Caco-2 (cell line): ENCODE measurements around the gene MEF2C. TPM values are rescaled to one million over a fixed set of nuclear protein-coding genes. Genes with fewer than 3 reads are reported as not detected.
"Not testable (repeated sequence)": the region's sequence is repeated elsewhere in the genome, so short reads cannot be mapped to it uniquely, and the experiment has no call there.

ENCODE experiments used
- BruUV-seq: library from RNA; stranded (reverse); fragments of 400-500 nt; replicated peaks from 2 replicates; lab custom pipeline; 2021; lab: Mats Ljungman, UMichigan
- CTCF ChIA-PET: fragments of 300-600 bp; sonication (Branson Sonifier 250); formaldehyde crosslinking; loops from one replicate; lab custom pipeline; 2022; ENCODE audit warnings: antibody characterized with exemption; lab: Charles Lee
- POLR2A ChIA-PET: fragments of 300-600 bp; sonication (Branson Sonifier 250); formaldehyde crosslinking; loops from one replicate; lab custom pipeline; 2022; ENCODE audit warnings: antibody characterized with exemption; lab: Charles Lee
- DNase-seq, 2 experiments: peaks; one replicate each; pipeline versions ENCODE4 v3.0.0 to v3.0.0-alpha.2; 2020 to 2022
- H3K27me3 ChIP-seq: replicated peaks from 2 replicates; pipeline ENCODE4 v1.6.0; 2011; ENCODE audit warnings: low read length; ENCODE audit not compliant: control insufficient read depth, insufficient read depth
- H3K36me3 ChIP-seq: 2 replicates; pipeline ENCODE4 v1.5.1; 2011; ENCODE audit warnings: low read length; ENCODE audit not compliant: control insufficient read depth, insufficient read depth
- H3K4me1 ChIP-seq: fragments of 250-450 bp; sonication (Bioruptor Pico); 2 replicates; pipeline ENCODE4 v1.5.1; 2020; ENCODE audit warnings: mild to moderate bottlenecking
- H3K4me3 ChIP-seq: 2 replicates; pipeline ENCODE4 v1.5.1; 2011; ENCODE audit warnings: low read depth, mild to moderate bottlenecking, control low read depth, low read length
- H3K9me3 ChIP-seq: fragments of 250-450 bp; sonication (Bioruptor Pico); 2 replicates; pipeline ENCODE4 v1.5.1; 2020; ENCODE audit warnings: mild to moderate bottlenecking, moderate library complexity
- H3K27ac Mint-ChIP-seq: one replicate; pipeline ENCODE4 v1.8.0; 2022; ENCODE audit warnings: mixed read lengths; ENCODE audit not compliant: unreplicated experiment
- H3K27me3 Mint-ChIP-seq: one replicate; pipeline ENCODE4 v1.8.0; 2022; ENCODE audit warnings: mixed read lengths; ENCODE audit not compliant: insufficient read depth, unreplicated experiment
- H3K36me3 Mint-ChIP-seq: one replicate; pipeline ENCODE4 v1.8.0; 2022; ENCODE audit warnings: mild to moderate bottlenecking, mixed read lengths; ENCODE audit not compliant: insufficient read depth, unreplicated experiment
- H3K4me1 Mint-ChIP-seq: one replicate; pipeline ENCODE4 v1.8.0; 2022; ENCODE audit warnings: low read depth, mixed read lengths; ENCODE audit not compliant: unreplicated experiment
- H3K4me3 Mint-ChIP-seq: one replicate; pipeline ENCODE4 v1.8.0; 2022; ENCODE audit warnings: mild to moderate bottlenecking, moderate library complexity, mixed read lengths; ENCODE audit not compliant: unreplicated experiment
- H3K9me3 Mint-ChIP-seq: one replicate; pipeline ENCODE4 v1.8.0; 2022; ENCODE audit warnings: mixed read lengths; ENCODE audit not compliant: unreplicated experiment
- intact Hi-C: fragments of 100-400 bp; cut with micrococcal nuclease; formaldehyde crosslinking; loops from one replicate; pipeline ENCODE4 v1.10.0; 2022; ENCODE audit not compliant: unreplicated experiment
- total RNA-seq: library from RNA; stranded (reverse); gene quantifications from 2 replicates; pipeline ENCODE4 v1.2.3, GENCODE V29; 2022
- TF ChIP-seq, protein P1 (sequence below), 2 experiments: fragments of 200-600 bp in 1 of 2; IDR thresholded peaks; 1 replicate in 1 of 2; 2 replicates in 1 of 2; pipeline versions ENCODE4 v1.5.1 to v1.8.0; 2011 to 2022; ENCODE audit warnings: antibody characterized with exemption in 1 of 2, control low read depth in 1 of 2, inconsistent platforms in 1 of 2, low read depth in 1 of 2, low read length in 1 of 2, mild to moderate bottlenecking in 1 of 2, moderate library complexity in 1 of 2; ENCODE audit not compliant: insufficient read depth in 1 of 2, severe bottlenecking in 1 of 2, unreplicated experiment in 1 of 2

Gene MEF2C
- total RNA-seq, 1 experiment from 2014 or later, result 1.5 TPM

GRCh38 chr5:88924330-88924657 lies 41.3 kb upstream of the MEF2C start:
- Histone ChIP-seq H3K36me3 (no peaks in the 10 kb centered on the region), H3K27me3 (no peaks in the 10 kb centered on the region), H3K4me3 (no peak overlapping the region), H3K9me3 (no peaks in the 10 kb centered on the region), H3K4me1 (peaks cover 7% of the 10 kb centered on the region; the same call in 1 of the 2 replicates)
- H3K27ac Mint-ChIP-seq, result no peak overlapping the region
- H3K4me3 Mint-ChIP-seq, result no peak overlapping the region
- no TSS peak for BruUV-seq
- no peaks in the 10 kb centered on the region for H3K36me3 Mint-ChIP-seq
- DNase-seq, result no peak
- ChIA-PET POLR2A (no interaction called here), CTCF (no interaction called here)
- TF ChIP-seq, protein P1, sequence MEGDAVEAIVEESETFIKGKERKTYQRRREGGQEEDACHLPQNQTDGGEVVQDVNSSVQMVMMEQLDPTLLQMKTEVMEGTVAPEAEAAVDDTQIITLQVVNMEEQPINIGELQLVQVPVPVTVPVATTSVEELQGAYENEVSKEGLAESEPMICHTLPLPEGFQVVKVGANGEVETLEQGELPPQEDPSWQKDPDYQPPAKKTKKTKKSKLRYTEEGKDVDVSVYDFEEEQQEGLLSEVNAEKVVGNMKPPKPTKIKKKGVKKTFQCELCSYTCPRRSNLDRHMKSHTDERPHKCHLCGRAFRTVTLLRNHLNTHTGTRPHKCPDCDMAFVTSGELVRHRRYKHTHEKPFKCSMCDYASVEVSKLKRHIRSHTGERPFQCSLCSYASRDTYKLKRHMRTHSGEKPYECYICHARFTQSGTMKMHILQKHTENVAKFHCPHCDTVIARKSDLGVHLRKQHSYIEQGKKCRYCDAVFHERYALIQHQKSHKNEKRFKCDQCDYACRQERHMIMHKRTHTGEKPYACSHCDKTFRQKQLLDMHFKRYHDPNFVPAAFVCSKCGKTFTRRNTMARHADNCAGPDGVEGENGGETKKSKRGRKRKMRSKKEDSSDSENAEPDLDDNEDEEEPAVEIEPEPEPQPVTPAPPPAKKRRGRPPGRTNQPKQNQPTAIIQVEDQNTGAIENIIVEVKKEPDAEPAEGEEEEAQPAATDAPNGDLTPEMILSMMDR (IDR thresholded peaks at IDR 0.05; ENCODE audit: insufficient read depth in 1 of 2, low read depth in 1 of 2, low read length in 1 of 2, severe bottlenecking in 1 of 2, unreplicated experiment in 1 of 2), result no peak
- no peaks in the 10 kb centered on the region for H3K27me3 Mint-ChIP-seq
- no peaks in the 10 kb centered on the region for H3K9me3 Mint-ChIP-seq
- H3K4me1 Mint-ChIP-seq, result peaks cover 6% of the 10 kb centered on the region
- intact Hi-C loops, result no loop called here

DNA sequence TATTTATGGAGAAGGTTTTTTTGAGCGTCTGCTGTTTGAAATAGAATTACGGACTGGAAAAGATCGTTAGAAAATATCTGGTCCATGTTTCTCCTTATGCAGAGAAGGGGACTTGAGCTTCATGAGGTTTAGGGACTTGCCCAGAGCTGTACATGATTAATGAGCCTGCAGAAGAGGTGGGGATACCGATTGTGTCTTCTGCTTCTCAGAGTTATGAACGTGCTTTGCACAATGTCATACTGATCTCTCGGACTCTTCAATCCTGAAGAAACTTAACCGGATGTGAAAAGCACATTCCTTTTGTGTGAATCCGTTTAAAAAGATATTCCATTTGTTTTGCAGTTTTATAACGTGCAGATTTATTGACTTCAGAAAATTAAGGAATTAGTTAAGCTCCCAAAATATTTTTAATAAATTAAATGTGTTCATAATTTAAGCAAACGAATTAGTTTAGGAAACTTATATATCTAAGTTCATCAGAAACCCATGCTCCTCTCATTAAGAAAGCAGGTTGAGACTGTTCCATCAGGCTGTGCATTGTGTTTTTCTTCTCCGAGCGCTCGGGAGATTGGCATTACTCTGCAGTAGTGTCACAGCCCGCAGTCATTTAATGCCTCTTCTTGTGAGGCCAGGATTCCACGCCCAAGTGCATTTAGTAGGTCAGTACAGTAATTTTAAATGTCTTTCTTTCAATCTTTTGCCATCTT lies 40.8 kb upstream of the MEF2C start:
- POLR2A ChIA-PET, result no interaction called here
- Histone ChIP-seq H3K4me3 (no peak overlapping the region), H3K36me3 (no peaks in the 10 kb centered on the region), H3K4me1 (peaks cover 8% of the 10 kb centered on the region; the same call in 1 of the 2 replicates), H3K27me3 (no peaks in the 10 kb centered on the region), H3K9me3 (no peaks in the 10 kb centered on the region)
- TF ChIP-seq, protein P1 (IDR thresholded peaks at IDR 0.05; ENCODE audit: insufficient read depth in 1 of 2, low read depth in 1 of 2, low read length in 1 of 2, severe bottlenecking in 1 of 2, unreplicated experiment in 1 of 2), result no peak
- Mint-ChIP-seq H3K4me3 (no peak overlapping the region), H3K27me3 (no peaks in the 10 kb centered on the region), H3K9me3 (no peaks in the 10 kb centered on the region), H3K4me1 (peaks cover 6% of the 10 kb centered on the region), H3K27ac (no peak overlapping the region), H3K36me3 (no peaks in the 10 kb centered on the region)
- no peak for DNase-seq
- no TSS peak for BruUV-seq
- CTCF ChIA-PET, result no interaction called here
- intact Hi-C loops, result no loop called here

- H3K4me3 Mint-ChIP-seq, H3K36me3 Mint-ChIP-seq, DNase-seq, POLR2A ChIA-PET, CTCF ChIA-PET, H3K27ac Mint-ChIP-seq, H3K4me1 Mint-ChIP-seq, H3K27me3 ChIP-seq, H3K36me3 ChIP-seq, H3K9me3 ChIP-seq, H3K4me1 ChIP-seq, H3K27me3 Mint-ChIP-seq, intact Hi-C loops, BruUV-seq, H3K4me3 ChIP-seq, H3K9me3 Mint-ChIP-seq: not testable (repeated sequence)
Measured at GRCh38 chr5:88912743-88913142, 29.8 kb upstream of the MEF2C start.

DNA sequence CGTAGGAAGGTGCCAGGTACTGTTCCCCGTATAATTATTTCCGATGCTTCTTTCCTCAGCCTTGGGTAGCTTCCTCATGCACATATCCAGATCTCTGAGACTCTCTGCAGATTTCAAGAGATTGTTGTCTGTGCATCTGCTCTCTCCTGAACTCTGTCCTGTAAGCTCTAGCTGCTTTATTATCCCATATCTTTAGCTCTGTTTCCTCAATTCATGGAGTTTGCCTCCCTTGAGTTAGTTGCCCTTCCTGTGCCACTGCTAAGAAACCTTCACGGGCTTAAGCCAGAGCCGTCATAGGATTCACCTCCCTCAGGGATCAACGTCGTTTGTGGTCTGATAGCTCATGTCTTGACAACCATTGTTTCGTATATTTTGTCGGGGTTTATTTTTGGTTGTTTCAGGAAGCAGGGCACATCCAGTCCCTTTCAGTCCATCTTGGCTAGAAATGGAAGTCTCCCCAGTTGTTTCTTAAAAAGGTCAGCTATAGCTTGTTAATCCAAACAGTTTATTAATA lies 28.1 kb upstream of the MEF2C start:
- H3K4me3 ChIP-seq, intact Hi-C loops, CTCF ChIA-PET, H3K4me1 ChIP-seq, BruUV-seq, H3K4me1 Mint-ChIP-seq, DNase-seq, H3K9me3 ChIP-seq, H3K27me3 ChIP-seq, H3K36me3 Mint-ChIP-seq, H3K27me3 Mint-ChIP-seq, H3K27ac Mint-ChIP-seq, H3K9me3 Mint-ChIP-seq, H3K4me3 Mint-ChIP-seq, POLR2A ChIA-PET, H3K36me3 ChIP-seq: not testable (repeated sequence)

DNA sequence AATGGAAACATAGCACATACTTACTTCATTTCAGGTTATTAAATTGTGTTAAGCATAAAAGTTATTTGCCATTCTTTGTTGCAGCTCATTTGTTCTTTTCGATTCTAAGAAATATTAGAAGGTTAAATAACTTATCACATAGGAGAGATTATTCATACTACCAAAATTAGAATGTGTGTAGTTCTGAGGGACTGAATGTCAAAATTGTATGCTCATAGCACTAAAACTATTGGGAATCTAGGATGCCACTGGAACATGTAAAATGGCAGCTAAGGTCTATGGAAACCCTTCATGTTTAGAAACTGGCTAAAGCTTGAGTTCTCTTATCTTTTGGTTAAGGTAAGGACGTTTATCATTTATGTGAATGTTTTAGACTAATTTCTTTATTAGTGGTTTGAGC lies 21.5 kb upstream of the MEF2C start:
- H3K36me3 ChIP-seq, H3K27ac Mint-ChIP-seq, H3K27me3 ChIP-seq, H3K27me3 Mint-ChIP-seq, intact Hi-C loops, BruUV-seq, H3K9me3 ChIP-seq, POLR2A ChIA-PET, H3K9me3 Mint-ChIP-seq, DNase-seq, H3K4me1 Mint-ChIP-seq, H3K4me3 ChIP-seq, H3K4me3 Mint-ChIP-seq, H3K36me3 Mint-ChIP-seq, CTCF ChIA-PET, H3K4me1 ChIP-seq: not testable (repeated sequence)
